Measurements from ENCODE around the gene RAC3. TPM values are rescaled to one million over a fixed set of nuclear protein-coding genes. Genes with fewer than 3 reads are reported as not detected.

RAC3 gene
- total RNA-seq = 32.6 and 38.8 TPM in 2 replicates

GRCh38 chr17:82031303-82031884, at the start of gene RAC3:
Gene RAC3 (plus strand): TSS chr17:82031678. CDS start chr17:82031762, 84 bp downstream.

DNA sequence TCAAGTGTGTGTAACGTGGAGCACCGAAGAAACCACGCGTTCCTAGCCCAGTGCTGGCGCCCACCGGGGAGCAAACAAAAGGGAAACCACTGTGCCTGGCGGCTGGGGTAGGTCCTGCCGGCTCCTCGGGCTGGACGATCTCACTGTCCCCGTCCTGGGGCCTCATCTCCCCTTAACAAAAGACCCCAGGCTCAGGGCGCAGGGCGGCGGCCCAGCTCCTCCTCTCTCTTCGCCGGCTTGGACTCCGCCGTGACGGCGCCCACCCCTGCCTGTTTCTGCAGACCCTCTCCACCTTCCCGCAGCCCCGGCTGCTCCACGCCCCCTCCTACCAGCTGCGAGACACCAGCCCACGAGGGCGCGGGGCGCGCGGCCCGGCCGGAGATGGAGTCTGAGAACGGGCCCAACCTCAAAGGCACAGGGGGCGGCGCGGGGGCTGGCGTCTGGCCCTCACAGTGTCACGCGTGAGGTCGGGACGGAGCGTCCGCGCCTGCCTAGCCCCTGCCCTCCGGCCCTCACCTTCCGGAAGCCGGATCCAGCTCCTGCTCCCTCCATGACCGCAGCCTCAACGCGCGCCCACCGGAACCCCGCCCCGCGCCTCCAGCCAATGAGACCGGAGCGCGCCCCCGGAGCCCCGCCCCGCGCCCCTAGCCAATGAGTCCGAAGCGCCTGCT, 9.0 kb upstream of the RAC3 start, which contains the start of gene CENPX:
Gene CENPX, minus strand, starts transcription at position 569 of the 671 bp plus-strand sequence. Its CDS starts 17 bp downstream, at position 552.

DNA sequence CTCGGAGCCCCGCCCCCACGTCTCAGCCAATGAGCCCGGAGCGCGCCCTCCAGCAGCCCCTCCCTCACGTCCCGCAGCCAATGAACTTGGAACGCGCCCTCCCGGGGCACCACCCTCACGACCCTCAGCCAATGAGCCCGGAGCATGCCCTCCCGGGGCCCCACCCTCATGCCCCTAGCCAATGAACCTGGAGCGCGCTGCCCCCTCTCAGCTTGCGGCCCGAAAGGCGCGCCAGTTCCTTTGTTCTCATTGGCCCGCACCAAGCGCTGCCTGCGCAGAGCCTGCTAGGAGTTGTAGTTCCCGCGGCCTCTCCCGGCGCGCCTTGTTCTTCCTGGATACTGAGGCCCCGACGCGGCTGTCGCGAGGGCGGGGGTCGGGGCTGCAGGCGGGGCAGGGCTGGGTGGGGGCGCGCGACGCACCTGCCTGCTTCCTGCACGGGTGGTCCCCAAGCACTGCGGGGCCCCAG, 8.5 kb upstream of the RAC3 start, which contains the start of gene LRRC45:
Gene LRRC45, plus strand, starts transcription at position 325 of the 466 bp plus-strand sequence. CDS start 339 bp downstream, outside the sequence.

GRCh38 chr17:82037092-82037888, 5.8 kb downstream of the RAC3 start, which contains the start of gene DCXR:
Gene DCXR (minus strand): TSS chr17:82037697. CDS start chr17:82037682, 15 bp downstream.

DNA sequence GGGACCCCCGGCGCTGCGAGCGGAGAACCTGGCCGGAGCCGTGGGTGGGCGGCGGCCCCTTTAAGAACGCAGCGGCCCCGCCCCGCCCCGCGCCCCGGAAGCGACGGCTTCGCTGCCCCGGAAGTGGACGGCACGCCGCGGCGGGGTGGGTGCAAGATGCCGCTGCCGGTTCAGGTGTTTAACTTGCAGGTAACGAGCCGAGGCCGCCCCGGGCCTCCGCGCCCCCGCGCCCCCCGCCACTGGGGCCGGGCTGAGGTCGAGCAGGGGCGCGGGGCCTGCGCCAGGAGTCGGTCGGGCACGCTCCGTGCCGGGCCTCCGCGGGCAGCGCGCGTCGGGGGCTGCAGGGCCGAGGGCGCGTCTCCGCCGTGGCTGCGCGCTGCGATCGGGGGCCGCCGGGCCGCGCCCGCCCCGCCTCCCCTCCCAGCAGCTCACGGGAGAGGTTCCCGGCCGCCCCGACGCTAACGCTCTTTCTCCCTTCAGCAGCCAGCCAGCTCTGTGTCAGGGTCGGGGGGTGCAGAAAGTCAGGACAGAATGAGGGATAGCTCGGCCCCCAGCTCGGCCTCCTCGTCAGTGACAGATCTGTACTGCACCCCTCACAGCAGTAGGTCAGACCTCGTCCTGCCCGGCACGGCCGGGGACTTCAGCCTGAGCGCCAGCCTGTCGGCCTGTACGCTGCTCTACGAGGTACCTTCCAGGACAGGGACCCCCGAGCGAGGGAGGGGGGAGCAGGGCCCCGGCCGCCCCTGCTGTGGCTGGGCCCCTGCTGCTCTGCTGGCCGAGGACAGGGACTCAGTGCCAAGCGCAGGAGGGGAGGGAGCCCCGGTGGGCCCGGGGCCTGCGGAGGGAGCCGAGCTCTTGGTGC, 20.5 kb downstream of the RAC3 start, which contains the start of the genes GPS1 and RFNG:
Gene GPS1, plus strand, starts transcription at position 123 of the 862 bp plus-strand sequence. Its CDS starts 34 bp downstream, at position 157.
Gene RFNG, minus strand, starts transcription at position 36 of the 862 bp plus-strand sequence. CDS start 45 bp downstream, outside the sequence.

DNA sequence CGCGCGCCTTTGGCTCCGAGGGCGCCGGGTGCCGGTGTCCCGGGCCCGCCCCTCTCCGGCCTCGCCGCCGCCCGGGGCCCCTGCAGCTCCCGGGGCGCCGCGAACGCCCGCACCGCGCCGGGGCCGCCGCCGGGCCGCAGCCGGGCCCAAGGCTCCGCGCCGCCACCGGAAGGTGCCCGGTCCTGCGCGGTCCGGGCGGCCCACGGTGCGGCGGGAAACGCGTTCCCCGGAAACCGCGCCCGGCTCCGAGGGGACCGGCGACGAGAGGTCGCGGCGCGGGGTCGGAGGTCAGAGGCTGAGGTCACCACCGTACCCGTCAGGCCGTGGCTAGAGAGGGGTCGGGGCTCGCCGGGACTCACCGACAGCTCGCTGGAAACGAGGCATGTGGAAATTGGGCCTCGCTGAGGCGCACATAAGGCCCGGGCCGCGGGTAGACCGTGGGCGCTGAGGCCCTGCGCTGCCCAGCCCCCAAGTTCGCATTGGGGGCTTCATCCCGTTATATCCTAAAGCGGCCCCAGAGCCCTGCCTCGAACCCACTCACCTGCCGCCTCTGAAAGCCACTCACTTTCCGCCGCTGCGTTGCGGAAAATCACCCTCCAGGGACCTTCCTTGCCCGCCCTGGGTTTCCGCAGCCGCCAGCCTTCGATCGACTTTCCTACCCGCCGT, 34.3 kb downstream of the RAC3 start, which contains the start of gene DUS1L:
Gene DUS1L, minus strand, starts transcription at position 167 of the 666 bp plus-strand sequence. CDS start 745 bp downstream, outside the sequence.

Other genes with a start within 250 kb of the RAC3 start
- not detected in 2 replicates for gene GCGR, start 227.5 kb upstream of the RAC3 start, total RNA-seq
- gene MCRIP1, start 198.4 kb upstream of the RAC3 start, total RNA-seq = 79.1 and 107 TPM in 2 replicates
- not detected in 2 replicates for gene PPP1R27, start 196.6 kb upstream of the RAC3 start, total RNA-seq
- gene P4HB, start 171.1 kb upstream of the RAC3 start, total RNA-seq = 3,334 and 3,459 TPM in 2 replicates
- 303 and 339 TPM in 2 replicates for gene ARHGDIA, start 160.3 kb upstream of the RAC3 start, total RNA-seq
- 55.6 and 108 TPM in 2 replicates for gene ALYREF, start 140.1 kb upstream of the RAC3 start, total RNA-seq
- gene ANAPC11, start 140.0 kb upstream of the RAC3 start, total RNA-seq = 195 and 225 TPM in 2 replicates
- 6.6 TPM in 1 of 2 replicates, not detected in the other for gene NPB, start 129.4 kb upstream of the RAC3 start, total RNA-seq
- 28.3 and 50.5 TPM in 2 replicates for gene PCYT2, start 120.3 kb upstream of the RAC3 start, total RNA-seq
- gene SIRT7, start 113.5 kb upstream of the RAC3 start, total RNA-seq = 13.1 and 14.3 TPM in 2 replicates
- gene MAFG, start 103.9 kb upstream of the RAC3 start, total RNA-seq = 12.8 and 18.1 TPM in 2 replicates
- gene PYCR1, start 94.4 kb upstream of the RAC3 start, total RNA-seq = 155 and 219 TPM in 2 replicates
- gene MYADML2, start 84.4 kb upstream of the RAC3 start, total RNA-seq = not detected in 2 replicates
- gene NOTUM, start 70.5 kb upstream of the RAC3 start, total RNA-seq = not detected in 2 replicates
- gene ASPSCR1, start 54.0 kb upstream of the RAC3 start, total RNA-seq = 14.3 and 17.8 TPM in 2 replicates
- gene CENPX, start 8.8 kb upstream of the RAC3 start, total RNA-seq = 69.9 and 77.9 TPM in 2 replicates
- gene LRRC45, start 8.4 kb upstream of the RAC3 start, total RNA-seq = 7.9 and 8.8 TPM in 2 replicates
- gene DCXR, start 6.0 kb downstream of the RAC3 start, total RNA-seq = 83.4 and 156 TPM in 2 replicates
- gene RFNG, start 20.1 kb downstream of the RAC3 start, total RNA-seq = 34.7 and 43.7 TPM in 2 replicates
- gene GPS1, start 20.2 kb downstream of the RAC3 start, total RNA-seq = 91.0 and 91.7 TPM in 2 replicates
- 33.0 and 34.7 TPM in 2 replicates for gene DUS1L, start 34.1 kb downstream of the RAC3 start, total RNA-seq
- 80.9 and 170 TPM in 2 replicates for gene FASN, start 66.6 kb downstream of the RAC3 start, total RNA-seq
- gene CCDC57, start 181.2 kb downstream of the RAC3 start, total RNA-seq = 6.5 and 9.4 TPM in 2 replicates
- gene SLC16A3, start 197.4 kb downstream of the RAC3 start, total RNA-seq = 600 and 632 TPM in 2 replicates
- gene CSNK1D, start 242.0 kb downstream of the RAC3 start, total RNA-seq = 28.7 and 31.3 TPM in 2 replicates

Data from cardiac atrium fibroblast (primary cell).